Placental epithelial cell (primary cell): ENCODE data around the gene SCT. TPM values are rescaled to one million over a fixed set of nuclear protein-coding genes. Genes with fewer than 3 reads are reported as not detected.

Experiments
- total RNA-seq: library from RNA; depleted of rRNA; stranded (reverse); fragments of >200 nt; gene quantifications from 2 replicates; pipeline ENCODE4 v1.2.3, GENCODE V29; 2012

The SCT gene, protein sequence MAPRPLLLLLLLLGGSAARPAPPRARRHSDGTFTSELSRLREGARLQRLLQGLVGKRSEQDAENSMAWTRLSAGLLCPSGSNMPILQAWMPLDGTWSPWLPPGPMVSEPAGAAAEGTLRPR
- not detected in 2 replicates for total RNA-seq

DNA sequence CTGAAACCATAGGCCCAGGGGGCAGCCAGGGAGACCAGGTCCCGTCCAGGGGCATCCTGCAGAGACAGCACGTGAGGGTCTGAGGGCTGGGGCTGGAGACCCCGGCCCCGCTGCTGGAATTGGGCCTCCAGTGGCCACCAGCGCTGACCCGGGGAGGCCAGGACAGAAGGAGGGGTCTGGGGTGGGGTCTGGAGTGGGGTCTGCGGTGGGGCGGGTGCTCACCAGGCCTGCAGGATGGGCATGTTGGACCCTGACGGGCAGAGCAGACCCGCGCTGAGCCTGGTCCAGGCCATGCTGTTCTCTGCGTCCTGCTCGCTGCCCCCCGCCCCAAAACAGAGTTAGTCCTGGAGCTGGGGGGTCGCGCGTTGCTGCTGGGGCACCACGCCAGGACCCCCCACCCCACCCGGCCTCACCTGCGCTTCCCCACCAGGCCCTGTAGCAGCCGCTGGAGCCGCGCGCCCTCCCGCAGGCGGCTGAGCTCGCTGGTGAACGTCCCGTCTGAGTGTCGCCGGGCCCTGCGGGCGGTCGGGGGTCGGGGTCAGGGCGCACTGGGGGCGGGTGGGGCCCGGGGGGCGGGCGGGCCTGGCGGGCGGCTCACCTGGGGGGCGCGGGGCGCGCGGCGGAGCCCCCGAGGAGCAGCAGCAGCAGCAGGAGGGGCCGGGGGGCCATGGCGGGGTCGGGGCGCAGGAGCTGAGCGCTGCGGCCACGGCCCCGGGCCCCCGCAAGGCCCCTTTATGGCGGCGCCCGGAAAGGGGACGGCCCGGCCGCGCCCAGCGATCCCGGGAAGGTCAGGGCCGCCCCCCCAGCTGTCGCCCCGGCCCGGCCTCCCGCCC, at the start of gene SCT:
Gene SCT (minus strand): TSS at position 707 of the 833 bp plus-strand sequence. CDS start 38 bp downstream, at position 669.

DNA sequence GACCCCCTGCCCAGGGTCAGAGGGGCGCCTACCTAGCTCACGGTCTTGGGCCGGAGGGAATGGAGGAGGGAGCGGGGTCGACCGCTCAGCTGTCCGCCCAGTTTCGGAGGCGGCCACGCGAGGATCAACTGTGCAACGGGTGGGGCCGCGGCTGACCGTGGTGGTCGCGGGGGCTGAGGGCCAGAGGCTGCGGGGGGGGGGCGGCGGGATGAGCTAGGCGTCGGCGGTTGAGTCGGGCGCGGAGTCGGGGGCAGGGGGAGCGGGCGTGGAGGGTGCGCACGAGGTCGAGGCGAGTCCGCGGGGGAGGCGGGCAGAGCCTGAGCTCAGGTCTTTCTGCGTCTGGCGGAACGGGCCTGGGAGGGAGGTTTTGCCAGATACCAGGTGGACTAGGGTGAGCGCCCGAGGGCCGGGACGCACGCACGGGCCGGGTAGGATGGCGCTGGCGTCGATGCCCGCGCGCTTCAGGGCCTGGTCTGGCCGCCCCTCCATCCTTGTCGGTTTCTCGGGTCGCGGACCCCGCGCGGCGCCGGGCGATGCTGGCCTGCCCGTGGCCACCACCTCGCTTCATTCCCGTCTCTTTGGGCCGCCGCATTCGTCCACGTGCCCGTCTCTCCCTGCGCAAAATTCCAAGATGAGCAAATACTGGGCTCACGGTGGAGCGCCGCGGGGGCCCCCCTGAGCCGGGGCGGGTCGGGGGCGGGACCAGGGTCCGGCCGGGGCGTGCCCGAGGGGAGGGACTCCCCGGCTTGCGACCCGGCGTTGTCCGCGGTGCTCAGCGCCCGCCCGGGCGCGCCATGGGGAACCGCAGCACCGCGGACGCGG, 9.7 kb upstream of the SCT start, which contains the start of gene DRD4:
Gene DRD4 (plus strand): TSS at position 759 of the 822 bp plus-strand sequence. CDS start 36 bp downstream, at position 795.

DNA sequence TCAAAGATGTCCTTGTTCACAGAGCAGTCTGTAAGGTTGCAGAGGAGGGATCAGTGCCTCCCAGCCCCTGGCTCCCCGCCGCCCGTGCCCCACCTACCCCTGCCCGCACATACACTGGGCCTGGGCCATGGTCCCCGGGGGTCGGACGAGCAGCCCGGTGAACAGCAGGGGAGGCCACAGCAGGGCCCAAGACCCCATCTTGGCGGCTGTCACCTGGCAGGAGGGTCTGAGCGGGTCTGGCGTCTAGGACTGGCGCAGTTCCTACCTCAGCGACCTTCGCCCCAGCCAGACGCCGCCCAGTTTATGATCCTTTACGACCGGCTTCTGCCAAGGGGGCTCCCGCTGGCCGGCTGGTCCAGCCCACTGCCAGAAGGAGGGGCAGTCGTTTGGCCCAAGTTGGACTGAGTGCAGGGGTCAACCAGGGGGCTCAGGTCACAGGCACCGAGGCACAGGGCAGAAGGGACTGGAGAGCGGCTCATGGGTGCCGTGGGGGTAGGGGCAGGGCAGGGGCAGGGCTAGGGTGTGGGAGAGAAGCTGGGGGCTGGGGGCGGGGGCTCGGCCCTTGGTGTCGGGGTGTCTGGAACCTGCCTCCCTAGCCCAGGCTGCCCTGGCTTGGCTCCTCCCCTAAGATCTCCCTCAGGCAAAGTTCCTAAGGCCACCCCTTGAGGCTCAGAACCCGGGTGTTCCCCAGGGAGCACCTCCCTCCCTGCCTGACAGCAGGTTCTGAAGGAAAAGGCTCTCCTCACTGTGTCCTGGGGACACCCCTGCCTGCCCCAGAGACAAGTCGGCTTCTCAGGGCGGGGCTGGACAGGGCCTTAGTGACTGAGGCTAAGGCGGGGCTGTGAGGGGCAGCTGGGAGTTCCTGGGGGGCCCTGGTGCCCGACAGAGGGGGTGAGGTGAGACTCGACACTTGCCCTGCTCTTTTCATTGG, 2.0 kb downstream of the SCT start, which contains the start of gene CDHR5:
Gene CDHR5 (minus strand): TSS at position 251 of the 931 bp plus-strand sequence. CDS start 53 bp downstream, at position 198.

DNA sequence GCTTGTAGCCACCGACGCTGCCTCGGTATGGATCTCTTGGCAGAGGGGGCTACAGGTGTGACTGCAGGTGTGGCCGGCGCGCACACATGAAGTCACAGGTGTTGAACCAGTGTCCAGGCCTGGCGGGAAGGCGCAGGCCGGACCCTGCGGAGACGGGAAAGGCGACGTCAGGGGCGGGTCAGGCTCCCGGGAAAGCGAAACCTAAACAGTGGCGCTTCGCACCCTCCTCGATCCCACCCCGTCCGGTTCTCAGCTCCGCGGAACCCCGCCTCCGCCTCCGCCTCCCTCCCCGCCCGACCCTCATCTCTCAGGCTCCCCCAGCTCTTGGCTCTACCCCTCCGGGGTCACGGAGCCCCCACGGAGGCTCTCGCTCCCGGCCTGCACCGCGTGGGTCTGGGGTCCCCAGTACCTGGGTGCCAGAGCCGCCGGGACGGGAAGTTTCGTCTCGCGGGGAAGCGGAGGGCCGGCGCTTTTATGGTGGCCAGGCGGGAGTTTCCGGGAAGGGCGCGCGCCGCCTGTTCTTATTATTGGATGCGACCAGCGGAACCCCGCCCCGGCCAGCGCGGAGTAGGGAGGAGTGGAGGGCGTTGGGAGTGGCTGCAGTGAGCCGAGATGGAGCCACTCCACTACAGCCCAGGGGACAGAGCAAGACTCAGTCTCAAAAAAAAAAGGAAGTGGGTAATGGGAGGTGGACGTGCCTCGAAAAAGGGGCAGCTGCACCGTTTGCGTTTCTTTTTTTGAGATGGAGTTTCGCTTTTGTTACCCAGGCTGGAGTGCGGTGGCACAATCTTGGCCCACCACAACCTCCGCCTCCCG, 11.3 kb downstream of the SCT start, which contains the start of gene IRF7:
Gene IRF7 (minus strand): TSS at position 447 of the 816 bp plus-strand sequence. CDS start 586 bp downstream, outside the sequence.

Other genes starting within 250 kb of the SCT start
- gene PKP3, start 233.0 kb downstream of the SCT start, total RNA-seq, result 417 and 687 TPM in 2 replicates
- gene SIGIRR, start 212.2 kb downstream of the SCT start, total RNA-seq, result 1.5 and 3.1 TPM in 2 replicates
- gene ANO9, start 185.2 kb downstream of the SCT start, total RNA-seq, result 9.0 and 57.4 TPM in 2 replicates
- gene PTDSS2, start 176.9 kb downstream of the SCT start, total RNA-seq, result 24.3 and 36.5 TPM in 2 replicates
- 283 and 353 TPM in 2 replicates for gene RNH1, start 119.9 kb downstream of the SCT start, total RNA-seq
- 22.0 and 36.9 TPM in 2 replicates for gene HRAS, start 91.6 kb downstream of the SCT start, total RNA-seq
- 0.22 and 1.6 TPM in 2 replicates for gene LRRC56, start 89.7 kb downstream of the SCT start, total RNA-seq
- gene LMNTD2, start 66.4 kb downstream of the SCT start, total RNA-seq, result 3.3 and 10.6 TPM in 2 replicates
- 53.0 and 66.8 TPM in 2 replicates for gene RASSF7, start 66.2 kb downstream of the SCT start, total RNA-seq
- gene PHRF1, start 50.7 kb downstream of the SCT start, total RNA-seq, result 32.5 and 38.1 TPM in 2 replicates
- gene IRF7, start 11.2 kb downstream of the SCT start, total RNA-seq, result 5.1 and 8.0 TPM in 2 replicates
- not detected in 2 replicates for gene CDHR5, start 2.2 kb downstream of the SCT start, total RNA-seq
- gene DRD4, start 10.1 kb upstream of the SCT start, total RNA-seq, result not detected in 2 replicates
- 16.4 and 21.6 TPM in 2 replicates for gene DEAF1, start 68.0 kb upstream of the SCT start, total RNA-seq
- 8.2 and 18.8 TPM in 2 replicates for gene TMEM80, start 68.6 kb upstream of the SCT start, total RNA-seq
- 258 and 411 TPM in 2 replicates for gene EPS8L2, start 79.0 kb upstream of the SCT start, total RNA-seq
- 111 and 190 TPM in 2 replicates for gene TALDO1, start 120.3 kb upstream of the SCT start, total RNA-seq
- gene GATD1, start 150.3 kb upstream of the SCT start, total RNA-seq, result 33.0 and 35.1 TPM in 2 replicates
- not detected in 2 replicates for gene CEND1, start 162.9 kb upstream of the SCT start, total RNA-seq
- gene SLC25A22, start 171.1 kb upstream of the SCT start, total RNA-seq, result 11.4 and 15.2 TPM in 2 replicates
- gene PIDD1, start 178.1 kb upstream of the SCT start, total RNA-seq, result 11.8 and 12.8 TPM in 2 replicates
- gene RPLP2, start 182.8 kb upstream of the SCT start, total RNA-seq, result 151 and 607 TPM in 2 replicates
- 25.8 and 26.7 TPM in 2 replicates for gene PNPLA2, start 191.7 kb upstream of the SCT start, total RNA-seq
- 1.2 and 1.6 TPM in 2 replicates for gene CRACR2B, start 200.7 kb upstream of the SCT start, total RNA-seq
- 185 and 598 TPM in 2 replicates for gene CD151, start 205.8 kb upstream of the SCT start, total RNA-seq
- gene POLR2L, start 215.3 kb upstream of the SCT start, total RNA-seq, result 60.5 and 91.2 TPM in 2 replicates
- gene TSPAN4, start 215.7 kb upstream of the SCT start, total RNA-seq, result 30.2 and 88.0 TPM in 2 replicates